ENCODE data around the gene NPPA. TPM values are rescaled to one million over a fixed set of nuclear protein-coding genes. Genes with fewer than 3 reads are reported as not detected.

Gene NPPA
- total RNA-seq, 1 experiment from 2014 or later, result not detected

GRCh38 chr1:11860083-11860482 is 12.5 kb upstream of the NPPA start:
- Histone ChIP-seq H3K4me1 (ENCODE audit: control insufficient read depth in 1 of 2, insufficient read depth in 2 of 2, low read length in 2 of 2) (peaks cover 4 to 10% of the 10 kb centered on the region in 2 experiments; a peak in 3 of 4 replicates), H3K27ac (ENCODE audit: low read depth, low read length) (no peak overlapping the region), H3K27me3 (ENCODE audit: insufficient read depth, low read length) (peaks cover 56% of the 10 kb centered on the region), H2AFZ (ENCODE audit: low read depth, low read length, poor library complexity, severe bottlenecking) (no peak overlapping the region), H3K9me2 (ENCODE audit: insufficient read depth) (no peaks in the 10 kb centered on the region), H3K36me3 (ENCODE audit: control insufficient read depth in 1 of 2, insufficient read depth in 2 of 2, low read length in 2 of 2) (no peaks in the 10 kb centered on the region), H4K20me1 (ENCODE audit: insufficient read depth) (no peaks in the 10 kb centered on the region), H3K9ac (ENCODE audit: low read length) (no peak overlapping the region), H3K4me2 (ENCODE audit: low read length) (no peak overlapping the region), H3K9me3 (ENCODE audit: control insufficient read depth in 1 of 2, insufficient read depth in 1 of 2, low read depth in 1 of 2, low read length in 2 of 2) (no peaks in the 10 kb centered on the region), H3K4me3 (replicated peaks in 1 of 2; ENCODE audit: low read depth in 1 of 2, low read length in 2 of 2) (no peak overlapping the region), H3K79me2 (ENCODE audit: insufficient read depth, low read length) (no peaks in the 10 kb centered on the region)
- intact Hi-C loops (cut with micrococcal nuclease), result no loop called here
- POLR2A ChIA-PET, result no interaction called here
- BruUV-seq (replicated peaks), result no TSS peak
- RAD21 ChIA-PET (ENCODE audit: low non-redundant PET in 1 of 2, low total read pairs in 2 of 2, uncharacterized antibody in 2 of 2, unreplicated experiment in 2 of 2), result no interaction called here
- TF ChIP-seq JUND (IDR thresholded peaks at IDR 0.05), result no peak
- no peak for TF ChIP-seq SIN3A (IDR thresholded peaks at IDR 0.05; ENCODE audit: low read depth)
- TF ChIP-seq SP1 (IDR thresholded peaks at IDR 0.05; ENCODE audit: low read depth), result no peak
- no peak for TF ChIP-seq FOSL1 (IDR thresholded peaks at IDR 0.05; ENCODE audit: low read depth)
- TF ChIP-seq CTCF (IDR thresholded peaks at IDR 0.05 in 2 of 3, conservative IDR thresholded peaks at IDR 0.05 in 1 of 3; ENCODE audit: borderline replicate concordance in 1 of 3, insufficient read depth in 1 of 3, low read depth in 2 of 3, low read length in 2 of 3), result no peak
- TF ChIP-seq SRF (IDR thresholded peaks at IDR 0.05; ENCODE audit: low read depth), result no peak
- no peak for TF ChIP-seq MAX (IDR thresholded peaks at IDR 0.05)
- DNase-seq (ENCODE audit: low read depth, low spot score) (no peak), ATAC-seq (no peak)
- CTCF ChIA-PET, result no interaction called here
